ENCODE results near the gene POLN.

Gene POLN

GRCh38 chr4:2101346-2102044 lies 140.4 kb downstream of the POLN start:
- Histone ChIP-seq H3K4me3 (ENCODE audit: low read length) (no peak overlapping the region), H3K9me3 (ENCODE audit: low read length) (peaks cover 19% of the 10 kb centered on the region), H3K4me1 (ENCODE audit: insufficient read depth, low read length) (no peaks in the 10 kb centered on the region), H2AFZ (ENCODE audit: low read depth, low read length) (no peak overlapping the region), H3K27me3 (ENCODE audit: insufficient read depth, low read length) (no peaks in the 10 kb centered on the region), H3K36me3 (ENCODE audit: insufficient read depth, low read length) (no peaks in the 10 kb centered on the region)

- H3K36me3 ChIP-seq (ENCODE audit: insufficient read depth, low read length), result no peaks in the 10 kb centered on the region
- H3K4me3 ChIP-seq (ENCODE audit: low read length), result no peak overlapping the region
- no peaks in the 10 kb centered on the region for H3K27me3 ChIP-seq (ENCODE audit: insufficient read depth, low read length)
- H2AFZ ChIP-seq (ENCODE audit: low read depth, low read length), result no peak overlapping the region
- peaks cover 16% of the 10 kb centered on the region for H3K4me1 ChIP-seq (ENCODE audit: insufficient read depth, low read length)
- H3K9me3 ChIP-seq (ENCODE audit: low read length), result peaks cover 7% of the 10 kb centered on the region
Observed at GRCh38 chr4:2096073-2096609, 145.8 kb downstream of the POLN start.

DNA sequence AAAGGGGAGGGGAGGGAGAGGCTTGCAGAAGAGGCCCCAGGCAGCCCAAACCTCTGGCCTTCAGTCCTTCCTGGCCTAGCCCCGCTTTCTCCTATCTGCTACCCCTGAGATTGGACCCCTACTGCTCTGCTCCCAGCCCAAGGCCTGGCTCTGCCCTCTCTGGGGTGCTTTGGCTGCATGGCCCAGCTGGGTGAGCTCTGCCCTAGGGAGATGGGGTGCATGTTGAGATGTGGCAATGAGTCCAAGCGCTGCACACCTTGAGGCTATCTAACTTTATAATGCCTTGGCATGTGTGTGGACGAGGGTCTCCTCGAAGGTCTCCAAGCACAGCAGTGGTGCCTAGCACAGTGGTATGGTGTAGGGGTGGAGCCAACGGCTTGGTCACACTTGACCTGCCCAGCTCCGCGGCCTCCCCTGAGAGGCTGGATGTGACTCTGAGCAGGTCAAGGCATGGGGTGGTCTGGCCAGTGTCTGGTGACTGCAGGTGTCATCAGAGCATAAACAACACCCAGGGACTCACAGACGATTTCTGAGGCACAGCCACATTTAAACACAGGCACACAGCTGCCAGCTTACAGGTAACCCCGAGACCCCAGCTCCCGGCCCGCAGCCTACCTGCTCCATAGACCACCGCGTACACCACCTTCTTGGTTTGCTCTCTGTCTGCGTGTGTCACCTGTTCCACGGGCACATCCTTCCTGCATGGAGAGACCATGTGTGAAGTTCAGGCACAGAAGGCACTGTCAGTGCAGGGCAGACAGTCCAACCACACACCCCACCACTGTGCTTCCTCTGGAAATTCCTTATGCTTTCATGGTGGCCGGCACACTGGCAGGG lies 146.5 kb downstream of the POLN start:
- H3K4me1 ChIP-seq (ENCODE audit: insufficient read depth, low read length), result peaks cover 16% of the 10 kb centered on the region
- H3K4me3 ChIP-seq (ENCODE audit: low read length), result no peak overlapping the region
- H3K9me3 ChIP-seq (ENCODE audit: low read length), result peaks cover 7% of the 10 kb centered on the region
- H3K36me3 ChIP-seq (ENCODE audit: insufficient read depth, low read length), result no peaks in the 10 kb centered on the region
- H2AFZ ChIP-seq (ENCODE audit: low read depth, low read length), result no peak overlapping the region
- H3K27me3 ChIP-seq (ENCODE audit: insufficient read depth, low read length), result no peaks in the 10 kb centered on the region

DNA sequence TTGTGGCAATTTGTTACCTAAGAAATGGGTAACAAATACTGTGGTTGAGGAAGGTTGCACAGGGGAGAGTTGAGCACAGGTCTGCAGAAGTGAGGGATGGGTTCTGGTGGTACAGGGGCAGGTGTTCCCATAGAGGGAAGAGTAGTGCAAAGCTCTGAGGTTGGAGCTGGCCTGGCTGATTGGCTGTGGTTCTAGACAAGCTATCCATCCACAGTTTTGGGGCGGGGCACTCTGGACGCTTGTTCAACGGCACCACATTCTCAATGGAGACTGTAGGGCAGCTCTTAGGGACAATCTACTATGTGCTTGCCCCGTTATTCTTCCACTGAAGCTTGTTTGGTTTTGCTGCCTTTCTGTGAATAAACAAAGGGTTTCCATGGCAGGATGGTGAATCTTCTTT lies 147.4 kb downstream of the POLN start:
- peaks cover 19% of the 10 kb centered on the region for H3K4me1 ChIP-seq (ENCODE audit: insufficient read depth, low read length)
- H3K36me3 ChIP-seq (ENCODE audit: insufficient read depth, low read length), result no peaks in the 10 kb centered on the region
- no peak overlapping the region for H3K4me3 ChIP-seq (ENCODE audit: low read length)
- H3K9me3 ChIP-seq (ENCODE audit: low read length), result peaks cover 7% of the 10 kb centered on the region
- no peak overlapping the region for H2AFZ ChIP-seq (ENCODE audit: low read depth, low read length)
- H3K27me3 ChIP-seq (ENCODE audit: insufficient read depth, low read length), result no peaks in the 10 kb centered on the region

- Histone ChIP-seq H3K36me3 (ENCODE audit: insufficient read depth, low read length) (no peaks in the 10 kb centered on the region), H3K4me3 (ENCODE audit: low read length) (no peak overlapping the region), H3K9me3 (ENCODE audit: low read length) (peaks cover 7% of the 10 kb centered on the region)
Observed at GRCh38 chr4:2093265-2093664, 148.7 kb downstream of the POLN start.

GRCh38 chr4:2092669-2093053 lies 149.3 kb downstream of the POLN start:
- H3K4me1 ChIP-seq (ENCODE audit: insufficient read depth, low read length), result peaks cover 33% of the 10 kb centered on the region
- H2AFZ ChIP-seq (ENCODE audit: low read depth, low read length), result no peak overlapping the region
- H3K4me3 ChIP-seq (ENCODE audit: low read length), result no peak overlapping the region
- H3K9me3 ChIP-seq (ENCODE audit: low read length), result peaks cover 7% of the 10 kb centered on the region
- H3K36me3 ChIP-seq (ENCODE audit: insufficient read depth, low read length), result no peaks in the 10 kb centered on the region
- H3K27me3 ChIP-seq (ENCODE audit: insufficient read depth, low read length), result no peaks in the 10 kb centered on the region

More at GRCh38 chr4:2093265-2093664, 148.7 kb downstream of the POLN start:
- no peak overlapping the region for H2AFZ ChIP-seq (ENCODE audit: low read depth, low read length)
- H3K4me1 ChIP-seq (ENCODE audit: insufficient read depth, low read length), result peaks cover 31% of the 10 kb centered on the region
- H3K27me3 ChIP-seq (ENCODE audit: insufficient read depth, low read length), result no peaks in the 10 kb centered on the region

GRCh38 chr4:2091990-2092668 lies 149.8 kb downstream of the POLN start:
- no peak overlapping the region for H3K4me3 ChIP-seq (ENCODE audit: low read length)
- peaks cover 33% of the 10 kb centered on the region for H3K4me1 ChIP-seq (ENCODE audit: insufficient read depth, low read length)
- no peak overlapping the region for H2AFZ ChIP-seq (ENCODE audit: low read depth, low read length)
- H3K27me3 ChIP-seq (ENCODE audit: insufficient read depth, low read length), result no peaks in the 10 kb centered on the region
- no peaks in the 10 kb centered on the region for H3K36me3 ChIP-seq (ENCODE audit: insufficient read depth, low read length)
- peaks cover 7% of the 10 kb centered on the region for H3K9me3 ChIP-seq (ENCODE audit: low read length)

DNA sequence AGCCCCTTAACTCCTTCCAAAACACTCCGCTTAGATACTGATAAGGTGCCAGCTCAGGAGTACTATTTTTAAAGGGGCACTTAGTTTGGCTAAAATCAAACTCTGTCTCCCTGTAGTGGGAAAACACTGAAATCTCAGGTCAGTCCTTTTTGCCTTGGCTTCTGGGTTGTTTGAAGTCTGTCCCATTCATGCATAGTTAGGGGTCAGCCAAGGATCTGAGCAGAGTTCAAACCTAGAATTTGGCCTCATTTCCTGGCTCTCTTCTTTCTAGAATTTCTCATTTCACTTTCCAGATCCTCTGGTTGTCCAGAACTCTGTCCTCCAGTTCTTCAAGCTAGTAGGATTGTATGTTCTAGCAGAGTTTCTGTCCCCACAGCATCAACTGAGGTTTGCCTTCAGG lies 151.3 kb downstream of the POLN start:
- Histone ChIP-seq H2AFZ (ENCODE audit: low read depth, low read length) (no peak overlapping the region), H3K36me3 (ENCODE audit: insufficient read depth, low read length) (no peaks in the 10 kb centered on the region), H3K4me3 (ENCODE audit: low read length) (no peak overlapping the region), H3K9me3 (ENCODE audit: low read length) (peaks cover 7% of the 10 kb centered on the region), H3K27me3 (ENCODE audit: insufficient read depth, low read length) (no peaks in the 10 kb centered on the region), H3K4me1 (ENCODE audit: insufficient read depth, low read length) (peaks cover 33% of the 10 kb centered on the region)

DNA sequence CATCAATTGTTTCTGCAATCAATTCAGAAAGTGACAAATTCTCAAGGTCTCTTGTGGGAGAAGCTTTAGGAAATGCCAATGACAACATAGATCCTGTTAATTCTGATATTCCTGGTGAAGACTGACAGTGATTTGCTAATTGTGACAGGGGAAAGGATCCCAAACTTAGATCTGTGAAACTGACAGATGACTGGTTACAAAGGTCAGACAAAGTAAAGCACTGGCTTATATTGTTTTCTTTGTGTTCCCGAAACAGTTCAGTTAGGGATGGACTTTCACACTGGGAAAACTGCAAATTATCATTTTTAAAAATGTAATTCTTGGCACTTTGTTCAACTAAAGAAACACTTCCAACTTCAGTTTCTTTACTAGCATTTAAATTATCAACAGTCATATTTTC lies 152.7 kb downstream of the POLN start:
- no peak overlapping the region for H3K4me3 ChIP-seq (ENCODE audit: low read length)
- H3K27me3 ChIP-seq (ENCODE audit: insufficient read depth, low read length), result no peaks in the 10 kb centered on the region
- H3K36me3 ChIP-seq (ENCODE audit: insufficient read depth, low read length), result no peaks in the 10 kb centered on the region
- peaks cover 29% of the 10 kb centered on the region for H3K4me1 ChIP-seq (ENCODE audit: insufficient read depth, low read length)
- H3K9me3 ChIP-seq (ENCODE audit: low read length), result peaks cover 5% of the 10 kb centered on the region
- no peak overlapping the region for H2AFZ ChIP-seq (ENCODE audit: low read depth, low read length)

GRCh38 chr4:2087170-2087569 lies 154.8 kb downstream of the POLN start:
- H3K27me3 ChIP-seq (ENCODE audit: insufficient read depth, low read length), result no peaks in the 10 kb centered on the region
- H3K36me3 ChIP-seq (ENCODE audit: insufficient read depth, low read length), result no peaks in the 10 kb centered on the region
- peaks cover 5% of the 10 kb centered on the region for H3K9me3 ChIP-seq (ENCODE audit: low read length)
- no peak overlapping the region for H2AFZ ChIP-seq (ENCODE audit: low read depth, low read length)
- H3K4me1 ChIP-seq (ENCODE audit: insufficient read depth, low read length), result peaks cover 20% of the 10 kb centered on the region
- H3K4me3 ChIP-seq (ENCODE audit: low read length), result no peak overlapping the region

DNA sequence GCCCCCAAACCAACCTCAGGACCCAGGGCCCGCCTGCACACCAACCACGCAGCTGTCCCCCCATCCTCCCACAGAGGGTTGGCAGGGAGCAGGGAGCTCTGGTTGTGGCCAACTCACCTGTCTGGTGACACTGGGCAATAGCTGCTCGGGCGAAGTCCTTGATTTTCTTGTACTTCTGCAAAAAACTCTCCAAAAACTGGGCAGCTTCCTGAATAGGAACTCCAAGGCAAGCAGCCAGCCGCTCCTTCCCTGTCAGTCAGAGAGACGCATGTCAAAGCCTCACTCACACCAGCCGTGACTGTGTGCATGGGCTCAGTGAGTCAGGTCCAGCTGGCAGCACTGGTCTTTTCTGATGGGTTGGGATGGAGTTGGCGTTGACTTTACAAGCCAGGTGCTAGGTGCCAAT lies 156.4 kb downstream of the POLN start:
- Histone ChIP-seq H2AFZ (ENCODE audit: low read depth, low read length) (no peak overlapping the region), H3K9me3 (ENCODE audit: low read length) (peaks cover 5% of the 10 kb centered on the region), H3K4me1 (ENCODE audit: insufficient read depth, low read length) (peaks cover 17% of the 10 kb centered on the region), H3K4me3 (ENCODE audit: low read length) (no peak overlapping the region), H3K36me3 (ENCODE audit: insufficient read depth, low read length) (no peaks in the 10 kb centered on the region), H3K27me3 (ENCODE audit: insufficient read depth, low read length) (no peaks in the 10 kb centered on the region)

DNA sequence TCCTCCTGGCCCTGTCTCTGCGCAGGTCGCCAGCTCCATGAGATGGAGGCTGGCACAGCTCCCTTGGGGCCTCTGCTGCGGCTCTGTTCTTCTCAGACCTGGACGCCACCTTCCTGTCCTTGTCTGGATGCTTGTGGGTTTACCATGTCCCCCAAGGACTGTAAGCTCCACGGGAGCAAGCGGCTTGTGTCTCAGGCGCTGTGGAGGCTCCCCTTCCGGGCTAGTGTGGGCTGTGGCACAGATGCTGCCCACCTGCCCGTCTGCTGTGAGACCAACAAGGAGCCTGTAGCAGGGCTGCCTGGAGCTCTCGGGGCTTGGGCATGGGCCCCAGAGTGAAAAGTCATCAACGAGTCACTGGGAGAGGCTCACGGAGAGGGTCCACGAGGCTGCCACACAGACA lies 157.6 kb downstream of the POLN start:
- H3K4me1 ChIP-seq (ENCODE audit: insufficient read depth, low read length), result peaks cover 12% of the 10 kb centered on the region

DNA sequence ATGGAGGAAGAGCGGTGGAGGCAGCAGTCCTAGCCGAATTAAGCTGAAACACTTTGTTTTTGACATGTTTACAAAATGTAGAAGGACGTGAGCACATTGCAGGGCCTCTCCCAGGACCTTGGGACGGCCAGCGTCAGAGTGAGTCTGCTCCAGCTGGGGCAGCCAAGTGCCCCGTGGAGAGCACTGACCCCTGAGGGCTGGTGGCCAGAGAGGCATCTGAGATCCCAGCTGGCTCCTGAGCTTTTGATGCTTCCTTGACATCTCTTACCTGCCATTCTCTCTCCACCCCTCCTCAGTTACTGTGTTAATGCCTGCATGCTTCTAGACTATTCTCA lies 158.1 kb downstream of the POLN start:
- Histone ChIP-seq H2AFZ (ENCODE audit: low read depth, low read length) (no peak overlapping the region), H3K4me1 (ENCODE audit: insufficient read depth, low read length) (peaks cover 6% of the 10 kb centered on the region), H3K9me3 (ENCODE audit: low read length) (peaks cover 5% of the 10 kb centered on the region), H3K4me3 (ENCODE audit: low read length) (no peak overlapping the region), H3K36me3 (ENCODE audit: insufficient read depth, low read length) (no peaks in the 10 kb centered on the region), H3K27me3 (ENCODE audit: insufficient read depth, low read length) (no peaks in the 10 kb centered on the region)

More for the DNA sequence above, 157.6 kb downstream of the POLN start:
- H2AFZ ChIP-seq (ENCODE audit: low read depth, low read length), result no peak overlapping the region
- peaks cover 5% of the 10 kb centered on the region for H3K9me3 ChIP-seq (ENCODE audit: low read length)
- no peak overlapping the region for H3K4me3 ChIP-seq (ENCODE audit: low read length)
- H3K27me3 ChIP-seq (ENCODE audit: insufficient read depth, low read length), result no peaks in the 10 kb centered on the region
- no peaks in the 10 kb centered on the region for H3K36me3 ChIP-seq (ENCODE audit: insufficient read depth, low read length)
